ENCODE data around the gene FAAP20. TPM values are rescaled to one million over a fixed set of nuclear protein-coding genes. Genes with fewer than 3 reads are reported as not detected.

FAAP20 gene
- total and polyA plus RNA-seq, 2 of the 8 experiments (the other 6 are each of a cell fraction or from before 2014, with no cell fraction given): 58.4 to 99.8 TPM

GRCh38 chr1:2205191-2205952 is 10.8 kb upstream of the FAAP20 start (continued):
- no peak; the same call in 1 of the 2 replicates for TF ChIP-seq POLR2AphosphoS5 (IDR thresholded peaks at IDR 0.05; ENCODE audit: low read depth, low read length)
- TF ChIP-seq FOSL1 (IDR thresholded peaks at IDR 0.05; ENCODE audit: insufficient read depth, low read depth, low read length): no peak
- no peak for TF ChIP-seq CTCF (IDR thresholded peaks at IDR 0.05; ENCODE audit: control extremely low read depth in 1 of 3, insufficient read depth in 1 of 3, low read depth in 1 of 3, low read length in 3 of 3)
- no peak for TF ChIP-seq SP1 (IDR thresholded peaks at IDR 0.05; ENCODE audit: low read depth, low read length)
- TF ChIP-seq ASH2L (IDR thresholded peaks at IDR 0.05; ENCODE audit: low read length): peak; percentile 85
- TF ChIP-seq TCF12 (IDR thresholded peaks at IDR 0.05; ENCODE audit: low read depth, low read length): no peak
- TF ChIP-seq RAD21 (IDR thresholded peaks at IDR 0.05 in 1 of 2, conservative IDR thresholded peaks at IDR 0.05 in 1 of 2; ENCODE audit: low read depth in 2 of 2, low read length in 2 of 2): no peak
- TF ChIP-seq JUND (IDR thresholded peaks at IDR 0.05; ENCODE audit: low read length): no peak
- TF ChIP-seq, protein P1, sequence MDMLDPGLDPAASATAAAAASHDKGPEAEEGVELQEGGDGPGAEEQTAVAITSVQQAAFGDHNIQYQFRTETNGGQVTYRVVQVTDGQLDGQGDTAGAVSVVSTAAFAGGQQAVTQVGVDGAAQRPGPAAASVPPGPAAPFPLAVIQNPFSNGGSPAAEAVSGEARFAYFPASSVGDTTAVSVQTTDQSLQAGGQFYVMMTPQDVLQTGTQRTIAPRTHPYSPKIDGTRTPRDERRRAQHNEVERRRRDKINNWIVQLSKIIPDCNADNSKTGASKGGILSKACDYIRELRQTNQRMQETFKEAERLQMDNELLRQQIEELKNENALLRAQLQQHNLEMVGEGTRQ (IDR thresholded peaks at IDR 0.05; ENCODE audit: low read length): no peak
- no peak for TF ChIP-seq CTBP2 (IDR thresholded peaks at IDR 0.05; ENCODE audit: borderline replicate concordance, insufficient read depth, insufficient read length, low read length)
- TF ChIP-seq KDM4A (IDR thresholded peaks at IDR 0.05; ENCODE audit: low read depth, low read length, severe bottlenecking): peak; percentile 94
- no peak for TF ChIP-seq TAF7 (optimal IDR thresholded peaks at IDR 0.05; ENCODE audit: borderline replicate concordance, low read depth, low read length)
- no peak for TF ChIP-seq BRCA1 (IDR thresholded peaks at IDR 0.05; ENCODE audit: low read depth, low read length)
- TF ChIP-seq TAF1 (IDR thresholded peaks at IDR 0.05; ENCODE audit: low read depth, low read length): peak; percentile 10; the same call in 1 of the 2 replicates

All from H1 (cell line).